Effector CD8-positive, alpha-beta T cell (primary cell): ENCODE data around the gene TTI1.

Source experiments
- DNase-seq: peaks from one replicate; lab custom pipeline; 2025; lab: John Stamatoyannopoulos, UW

TTI1 gene

DNA sequence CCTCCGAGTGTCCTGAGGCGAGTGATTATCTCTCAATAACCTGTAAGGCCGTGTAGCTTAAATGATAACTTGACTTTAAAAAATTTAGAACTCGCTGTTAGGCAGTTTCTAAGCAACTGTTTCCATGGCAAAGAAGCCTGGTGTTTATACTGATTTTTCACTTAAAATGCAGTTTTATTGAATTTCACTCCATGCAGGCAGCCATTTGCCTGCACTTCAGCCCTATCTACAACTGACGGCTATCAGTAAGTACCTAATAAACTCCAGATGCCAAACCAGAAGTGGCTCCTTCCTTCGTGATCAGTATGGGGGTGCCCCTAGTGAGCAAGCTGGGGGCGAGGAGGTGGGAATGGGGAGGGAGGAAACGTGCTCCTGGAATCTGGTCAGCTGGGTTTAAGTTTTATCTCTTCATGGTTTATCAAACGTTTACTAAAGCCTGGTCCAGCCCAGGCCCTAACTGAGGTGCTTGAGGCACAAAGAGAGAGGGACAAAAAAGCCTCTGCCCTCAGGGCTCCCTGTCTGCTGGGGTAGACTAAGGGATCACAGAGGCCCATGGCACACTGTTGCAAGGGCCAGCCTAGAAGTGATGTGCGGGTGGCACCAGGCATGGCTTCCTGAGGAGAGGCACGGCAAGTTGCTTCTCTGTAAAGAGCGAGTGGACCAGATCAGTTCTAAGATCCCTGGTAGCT, 45.5 kb downstream of the TTI1 start:
- no peak for DNase-seq

DNA sequence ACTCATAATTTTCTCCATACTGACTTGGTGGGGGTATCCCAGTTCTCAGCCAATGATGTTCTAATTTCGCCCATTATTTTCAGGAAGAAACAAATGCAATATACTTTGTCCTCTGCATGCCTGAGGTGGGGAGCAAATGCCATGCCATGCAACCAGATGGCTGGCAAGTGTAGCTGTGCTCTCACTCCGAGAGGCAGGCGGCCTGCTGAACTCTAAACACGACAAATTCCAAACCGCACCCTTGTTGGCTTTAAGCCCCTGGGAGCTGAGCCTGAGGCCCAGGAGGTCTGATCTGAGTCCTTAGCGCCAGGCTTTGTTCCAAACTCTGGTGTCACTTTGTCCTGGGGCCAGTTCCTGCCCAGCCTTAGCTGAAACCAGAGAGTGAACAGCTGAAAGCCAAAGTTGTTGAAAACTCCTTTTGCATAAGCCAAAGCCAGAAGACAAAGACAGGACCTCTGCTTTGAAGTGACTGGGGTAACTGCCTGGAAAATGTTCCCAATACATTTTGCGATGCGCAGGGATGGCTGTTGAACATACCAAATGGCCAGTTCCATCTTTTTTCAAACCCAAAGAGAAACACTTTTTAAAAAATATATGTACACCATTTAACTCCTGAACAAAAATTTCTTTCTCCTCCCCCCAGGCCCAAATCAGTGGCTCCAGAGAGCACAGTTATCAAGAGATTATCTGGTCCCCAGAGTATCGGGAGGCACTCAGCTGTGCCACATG, 46.2 kb downstream of the TTI1 start:
- no peak for DNase-seq

DNA sequence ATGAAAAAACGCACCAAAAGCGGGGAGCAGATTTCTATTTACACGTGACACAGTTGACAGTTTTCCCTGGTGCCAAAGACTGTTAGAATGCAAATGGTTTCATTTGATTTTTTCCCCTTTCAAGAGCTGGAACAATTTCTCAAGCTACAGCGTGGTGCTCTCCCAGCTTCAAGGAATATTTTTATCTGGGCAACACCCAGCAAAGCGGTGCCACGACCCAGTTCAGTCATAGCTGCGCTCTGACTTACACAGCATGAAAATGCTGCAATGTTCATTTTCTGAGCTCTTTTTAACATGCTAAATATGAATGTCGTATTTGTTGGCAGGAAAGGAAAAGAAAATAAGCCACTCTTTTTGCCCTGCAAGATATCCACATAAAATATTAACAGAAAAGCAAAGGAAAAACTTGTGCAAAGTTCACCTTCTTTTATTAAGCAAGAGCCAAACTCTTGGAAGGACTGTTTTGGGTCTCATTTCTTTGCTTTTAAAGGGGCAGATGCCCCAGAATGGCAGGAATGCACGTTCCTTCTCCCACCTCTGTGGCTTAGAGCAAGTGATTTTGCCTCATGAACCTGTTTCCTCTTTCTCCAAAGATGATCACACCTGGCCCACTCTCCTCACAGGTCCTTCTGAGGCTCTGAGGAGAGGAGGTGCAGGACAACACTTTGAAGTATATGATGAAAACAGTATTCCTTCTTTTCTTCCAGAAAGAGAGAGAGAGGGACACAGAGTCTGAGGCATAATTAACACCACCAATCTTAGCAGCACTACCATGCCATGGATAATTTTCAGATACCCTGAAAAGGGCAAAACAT, 47.0 kb downstream of the TTI1 start:
- DNase-seq: no peak

DNA sequence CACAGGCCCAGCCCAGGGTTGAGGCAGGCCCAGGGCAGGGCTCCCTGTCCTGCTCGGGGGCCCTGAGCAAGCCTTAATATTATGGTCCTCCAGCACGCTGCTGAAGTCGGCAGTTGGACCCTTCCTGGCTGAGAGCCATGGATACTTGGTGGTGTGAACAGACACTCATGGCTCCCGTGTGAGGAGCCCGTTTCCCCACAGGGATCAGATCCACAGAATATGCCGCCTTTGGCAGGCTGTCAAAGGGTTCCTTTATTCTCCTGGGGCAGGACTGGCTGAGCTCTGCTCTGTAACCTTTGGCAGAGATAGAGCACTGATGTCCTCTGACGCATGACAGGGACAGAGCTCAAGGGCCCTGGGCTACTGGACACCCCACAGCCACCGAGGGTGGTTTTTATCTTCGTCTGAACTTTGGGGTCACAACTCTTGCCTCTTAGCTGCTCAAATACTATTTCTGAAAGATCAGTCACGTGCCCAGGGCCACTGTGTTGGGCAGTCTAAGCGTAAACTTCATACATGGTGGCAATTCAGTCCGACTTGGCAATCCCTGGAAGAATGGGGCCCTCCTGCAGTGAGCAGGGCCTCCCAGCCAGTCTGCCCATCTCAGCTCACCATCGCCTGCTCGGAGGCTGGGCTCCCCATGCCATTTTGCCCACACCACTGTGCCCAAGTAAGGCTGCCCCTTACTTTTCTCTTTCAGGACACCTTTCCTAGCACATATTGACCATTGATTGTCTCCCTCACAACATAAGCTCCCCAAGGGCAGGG, 49.1 kb downstream of the TTI1 start:
- DNase-seq: no peak

DNA sequence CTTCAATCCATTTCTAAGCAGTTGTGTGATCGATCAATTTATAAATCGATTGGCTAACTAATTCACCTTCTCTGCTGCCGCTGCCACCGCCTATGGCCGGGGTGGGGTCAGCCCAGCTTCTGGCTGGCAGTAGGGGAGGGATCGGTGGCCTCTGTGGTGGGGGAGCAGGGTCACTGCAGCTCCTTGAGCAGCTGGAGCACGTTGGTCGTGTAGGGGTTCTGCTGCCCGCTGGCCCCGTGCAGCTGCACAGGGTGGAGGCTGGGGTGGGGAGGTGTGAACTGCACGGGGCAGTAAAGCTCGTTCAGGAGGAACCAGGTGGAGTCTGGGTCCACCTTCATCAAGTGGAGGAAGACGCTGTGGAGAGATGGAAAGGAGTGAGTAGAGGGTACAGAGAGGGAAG, 50.0 kb downstream of the TTI1 start:
- DNase-seq: no peak

DNA sequence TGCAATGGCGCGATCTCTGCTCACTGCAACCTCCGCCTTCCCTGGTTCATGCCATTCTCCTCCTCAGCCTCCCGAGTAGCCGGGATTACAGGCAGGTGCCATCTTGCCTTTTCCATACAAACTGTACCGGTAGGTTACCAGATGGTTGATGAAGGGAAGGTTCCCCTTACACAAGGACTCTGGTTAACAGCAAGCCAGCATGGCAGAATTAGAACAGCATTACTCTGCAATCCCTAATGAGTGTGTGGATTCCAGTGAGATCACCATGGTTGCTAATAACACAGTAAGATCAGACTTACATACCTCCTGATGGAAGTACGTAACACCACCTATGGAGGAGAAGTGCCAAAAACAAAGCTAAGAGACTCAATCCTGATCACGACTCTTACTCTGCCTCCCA, 51.7 kb downstream of the TTI1 start:
- no peak for DNase-seq

DNA sequence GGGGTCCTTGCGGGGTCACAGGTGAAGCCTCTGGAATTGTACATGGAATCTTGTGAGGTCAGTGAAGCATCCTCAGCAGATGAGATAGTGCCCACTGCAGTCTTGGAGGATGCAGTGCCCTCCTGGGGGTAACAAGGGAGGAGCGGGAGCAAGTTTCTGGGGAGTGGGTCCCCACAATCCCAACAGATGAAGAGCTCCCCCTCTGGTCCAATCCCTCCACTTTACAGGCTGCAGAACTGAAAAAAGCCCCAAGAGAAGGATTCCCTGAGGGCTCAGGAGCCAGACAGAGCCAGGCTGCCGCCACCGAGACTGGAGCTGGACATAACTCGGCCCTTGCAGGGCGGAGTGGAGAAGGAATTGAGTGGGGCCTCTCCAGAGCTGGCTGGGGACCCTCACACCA, 52.4 kb downstream of the TTI1 start:
- DNase-seq: no peak

DNA sequence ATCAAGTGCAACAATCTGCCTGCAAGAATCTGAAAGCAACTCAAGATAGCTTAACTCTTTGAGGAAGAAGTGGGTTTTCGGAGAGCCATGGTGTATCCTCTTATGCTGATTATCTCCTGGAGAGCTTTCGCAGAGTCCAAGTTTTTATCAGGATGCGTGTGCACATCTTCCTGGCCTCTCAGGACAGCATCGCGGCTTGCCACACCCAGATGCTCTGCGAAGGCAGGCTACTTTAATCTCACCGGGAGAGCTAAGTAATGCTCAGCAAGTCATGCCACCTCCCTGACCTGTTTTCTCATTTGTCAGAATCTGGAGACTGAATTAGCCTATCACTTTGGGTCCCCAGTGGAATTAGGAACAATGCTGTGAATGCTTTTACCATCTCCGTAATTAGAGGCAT, 52.9 kb downstream of the TTI1 start:
- no peak for DNase-seq

DNA sequence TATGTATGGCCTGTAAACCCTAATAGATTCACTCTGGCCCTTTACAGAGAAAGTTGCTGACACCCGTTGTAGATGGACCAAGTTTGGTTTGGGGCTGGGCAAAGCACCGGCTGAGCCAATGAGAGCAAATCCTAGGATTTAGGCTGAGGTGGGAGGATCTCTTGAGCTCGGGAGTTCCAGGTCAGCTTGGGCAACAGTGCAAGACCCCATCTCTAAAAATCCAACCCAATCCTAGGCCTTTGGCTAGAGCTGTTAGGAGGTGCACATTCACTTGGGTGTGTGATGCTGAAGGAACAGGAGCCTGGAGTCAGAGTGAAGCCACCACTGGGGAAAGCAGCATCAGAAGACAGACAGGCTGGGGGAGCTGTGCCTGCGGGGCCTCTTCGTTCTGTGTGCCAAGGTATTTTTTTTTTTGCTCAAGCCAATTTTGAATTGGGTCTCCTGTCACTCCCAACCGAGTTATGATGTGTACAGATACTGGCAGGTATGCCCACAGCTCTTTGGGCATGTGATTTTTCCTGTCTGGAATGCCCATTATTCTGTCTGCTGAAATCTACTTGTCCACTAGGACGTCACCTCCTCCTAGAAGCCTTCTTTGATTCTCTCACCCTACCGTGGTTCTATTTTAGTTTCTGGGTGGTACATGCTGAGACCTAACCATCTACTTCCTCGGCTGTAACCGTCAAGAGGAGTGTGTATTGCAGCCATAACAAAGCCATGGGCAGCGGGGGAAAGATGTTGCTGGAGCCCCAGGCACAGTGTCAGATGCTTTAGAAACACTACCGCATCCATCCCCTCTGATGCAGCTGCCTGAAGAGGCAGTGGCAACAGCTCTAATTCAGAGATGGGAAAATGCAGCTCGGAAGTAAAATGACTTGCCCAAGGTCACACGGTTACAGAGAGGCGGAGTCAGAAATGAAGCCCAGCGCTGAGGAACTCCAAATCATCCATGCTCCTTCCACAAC, 54.0 kb downstream of the TTI1 start:
- no peak for DNase-seq

DNA sequence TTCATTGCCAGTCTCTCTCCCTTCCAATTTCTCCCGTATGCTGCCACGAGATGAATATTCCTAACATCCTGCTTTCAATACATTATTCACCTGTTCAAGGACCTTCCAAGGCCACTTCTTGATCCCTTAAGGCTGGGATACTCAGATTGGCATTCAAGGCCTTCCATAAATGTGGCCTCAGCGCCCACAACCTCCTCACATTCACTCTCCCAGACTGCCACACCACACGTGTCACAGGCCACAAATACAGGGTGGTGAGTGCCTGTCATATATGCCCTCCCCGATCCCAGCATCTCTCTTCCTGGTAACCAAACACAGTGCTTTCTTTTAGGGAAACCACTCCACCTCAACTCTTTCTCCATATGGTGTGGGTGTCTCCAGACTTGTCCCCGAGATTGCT, 55.5 kb downstream of the TTI1 start:
- no peak for DNase-seq

DNA sequence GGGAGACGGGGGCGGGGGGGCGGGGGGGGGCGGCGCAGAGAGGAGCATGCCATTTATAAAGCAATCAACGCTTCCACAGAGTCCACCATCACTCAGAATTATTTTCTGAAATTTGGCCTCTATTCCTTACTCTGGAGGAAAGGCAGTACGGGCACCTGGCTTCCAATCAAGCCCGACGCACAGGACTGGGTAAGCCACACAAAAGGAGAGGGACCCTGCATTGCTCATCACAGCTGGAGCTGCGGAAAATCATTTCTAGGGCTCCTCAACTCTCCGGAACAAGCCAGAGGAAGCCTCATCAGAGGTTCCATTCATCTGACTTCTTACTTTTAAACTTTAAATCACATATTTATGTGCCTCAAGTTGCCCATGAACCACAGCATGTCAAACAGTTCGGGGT, 55.9 kb downstream of the TTI1 start:
- no peak for DNase-seq

DNA sequence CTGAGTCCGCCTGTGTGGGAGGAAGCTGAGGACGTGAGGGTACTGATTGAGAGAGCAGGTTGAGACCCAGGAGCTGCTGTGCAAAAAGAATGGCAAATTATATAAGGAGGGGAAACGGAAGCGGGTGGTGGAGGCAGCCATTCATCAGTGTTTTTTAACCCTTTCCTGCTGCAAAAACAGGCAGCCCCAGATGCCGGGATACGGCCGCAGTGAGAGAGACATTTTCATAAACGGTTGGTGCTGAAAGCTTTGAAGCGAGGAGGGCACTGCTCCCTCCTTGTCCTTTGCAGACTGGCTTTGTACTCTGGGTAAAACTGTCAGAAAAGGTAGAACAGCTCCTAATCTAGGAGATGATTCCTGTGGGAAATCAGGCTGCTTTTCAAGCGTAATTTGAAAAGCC, 56.4 kb downstream of the TTI1 start:
- DNase-seq: no peak

DNA sequence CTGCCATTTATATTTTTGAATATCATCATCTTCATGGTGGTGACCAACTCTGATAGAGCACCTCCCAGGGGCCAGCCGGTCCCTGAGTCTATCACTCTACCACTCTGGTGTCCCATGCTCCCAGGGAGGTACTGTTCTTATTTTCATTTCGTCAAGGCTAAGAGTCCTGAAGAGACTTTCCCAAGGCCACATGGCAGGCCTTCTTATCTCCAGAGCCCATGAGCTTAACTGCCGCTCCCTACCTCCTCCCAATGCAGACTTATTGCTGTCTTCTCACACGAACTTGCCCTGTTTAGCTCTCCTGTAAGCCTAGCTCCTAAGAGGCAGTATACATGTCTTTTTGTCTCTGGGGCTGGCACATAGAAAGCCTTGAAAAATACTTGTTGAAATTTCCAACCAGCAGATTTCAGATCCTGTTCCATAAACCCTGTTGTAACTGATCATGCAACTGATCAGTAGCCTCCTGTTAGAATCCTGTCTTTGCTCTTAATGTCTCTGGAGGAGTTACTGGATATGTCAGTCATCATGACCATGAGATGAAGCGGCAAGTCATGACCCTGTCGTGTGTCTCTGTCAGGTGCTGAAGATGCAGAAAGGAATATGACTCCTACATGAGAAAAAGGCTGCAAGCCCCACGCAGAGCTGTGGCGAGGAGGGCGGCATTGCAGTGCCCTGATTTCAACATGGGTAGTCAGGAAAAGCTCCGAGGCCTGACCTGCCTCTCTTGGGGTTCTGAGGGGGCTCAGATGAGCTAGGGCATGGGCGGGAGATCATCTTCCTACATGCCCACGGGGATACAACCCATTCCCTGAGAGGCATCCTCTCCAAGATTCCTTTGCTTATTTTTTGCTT, 60.0 kb downstream of the TTI1 start:
- DNase-seq: no peak

DNA sequence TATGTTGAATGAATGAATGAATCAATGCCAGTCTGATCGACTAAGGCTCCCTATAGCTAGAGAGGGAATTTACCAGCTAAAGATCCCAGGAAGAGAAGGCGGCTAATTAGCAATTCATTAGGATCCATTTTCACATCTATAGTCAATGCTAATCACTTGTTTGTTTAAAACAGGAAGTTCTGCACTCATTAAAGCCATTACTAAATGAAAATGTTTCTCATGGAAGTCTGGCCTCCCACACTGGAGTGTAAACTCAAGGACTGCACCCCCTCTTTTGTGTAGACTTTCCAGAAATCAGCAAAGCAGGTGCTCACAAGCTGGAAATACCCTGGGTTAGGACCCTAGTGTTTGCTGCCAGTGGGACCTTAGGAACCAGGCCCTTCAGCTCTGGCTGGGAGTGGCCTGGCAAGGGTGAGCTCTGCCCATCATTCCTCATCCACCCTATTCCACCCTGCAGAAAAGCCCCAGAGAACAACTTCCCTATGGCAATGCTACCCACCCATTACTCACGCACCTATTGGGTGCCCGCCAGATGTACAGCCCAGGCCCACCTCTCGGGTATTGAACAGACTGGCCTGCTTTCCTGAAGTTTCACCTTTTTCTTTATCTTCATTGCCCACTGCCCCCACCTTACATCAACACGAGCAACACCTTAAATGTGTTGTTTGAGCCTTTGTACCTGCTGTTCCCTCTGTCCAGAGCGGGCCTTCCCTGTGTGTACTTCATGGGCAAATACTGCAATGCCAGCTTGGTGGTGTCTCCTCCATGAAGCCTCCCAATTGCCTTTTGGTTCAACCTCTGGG, 60.8 kb downstream of the TTI1 start:
- no peak for DNase-seq

DNA sequence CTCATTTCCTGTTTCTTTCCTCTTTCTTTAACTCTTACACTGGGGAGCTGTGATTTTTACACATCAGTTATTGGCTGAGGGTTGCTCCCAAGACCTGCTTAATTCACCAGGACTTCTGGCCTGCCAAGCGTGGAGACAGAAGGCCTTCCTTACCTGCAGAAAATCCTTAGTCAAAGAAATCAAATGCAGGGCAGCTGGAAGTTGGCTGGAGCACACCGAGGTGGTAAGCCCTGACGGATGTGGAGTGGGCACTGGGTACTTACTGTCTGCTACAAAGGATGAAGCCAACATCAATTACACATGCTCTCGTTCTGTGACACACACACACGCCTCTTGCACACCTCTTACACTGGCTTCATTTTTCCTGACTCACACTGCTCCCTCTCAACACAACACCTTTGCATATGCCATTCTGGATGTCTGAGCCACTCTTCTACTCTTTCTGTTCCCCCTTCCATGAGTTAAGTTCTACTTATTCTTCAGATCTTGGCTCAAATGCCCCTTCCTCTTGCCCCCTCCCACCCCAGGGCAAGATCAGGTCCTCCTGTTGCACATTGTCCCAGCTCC, 61.6 kb downstream of the TTI1 start:
- no peak for DNase-seq

DNA sequence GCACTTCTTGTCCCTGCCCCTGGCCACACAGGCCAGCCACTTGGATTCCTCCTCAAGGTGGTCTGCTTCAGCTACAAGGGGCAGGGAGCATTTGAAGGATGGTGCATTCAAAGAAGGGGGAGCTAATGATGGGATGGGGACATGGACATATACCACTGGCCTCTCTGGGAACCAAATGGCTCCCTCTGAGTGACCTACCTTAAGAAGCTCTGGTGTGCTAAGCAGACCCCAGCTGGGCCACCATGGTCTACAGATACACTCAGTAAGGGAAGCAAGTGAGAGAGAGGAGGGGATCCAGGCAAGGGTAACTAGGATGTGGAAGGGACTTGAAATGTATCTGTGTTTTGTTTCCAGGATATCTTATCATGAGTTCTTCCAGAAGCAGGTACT, 62.4 kb downstream of the TTI1 start:
- no peak for DNase-seq

DNA sequence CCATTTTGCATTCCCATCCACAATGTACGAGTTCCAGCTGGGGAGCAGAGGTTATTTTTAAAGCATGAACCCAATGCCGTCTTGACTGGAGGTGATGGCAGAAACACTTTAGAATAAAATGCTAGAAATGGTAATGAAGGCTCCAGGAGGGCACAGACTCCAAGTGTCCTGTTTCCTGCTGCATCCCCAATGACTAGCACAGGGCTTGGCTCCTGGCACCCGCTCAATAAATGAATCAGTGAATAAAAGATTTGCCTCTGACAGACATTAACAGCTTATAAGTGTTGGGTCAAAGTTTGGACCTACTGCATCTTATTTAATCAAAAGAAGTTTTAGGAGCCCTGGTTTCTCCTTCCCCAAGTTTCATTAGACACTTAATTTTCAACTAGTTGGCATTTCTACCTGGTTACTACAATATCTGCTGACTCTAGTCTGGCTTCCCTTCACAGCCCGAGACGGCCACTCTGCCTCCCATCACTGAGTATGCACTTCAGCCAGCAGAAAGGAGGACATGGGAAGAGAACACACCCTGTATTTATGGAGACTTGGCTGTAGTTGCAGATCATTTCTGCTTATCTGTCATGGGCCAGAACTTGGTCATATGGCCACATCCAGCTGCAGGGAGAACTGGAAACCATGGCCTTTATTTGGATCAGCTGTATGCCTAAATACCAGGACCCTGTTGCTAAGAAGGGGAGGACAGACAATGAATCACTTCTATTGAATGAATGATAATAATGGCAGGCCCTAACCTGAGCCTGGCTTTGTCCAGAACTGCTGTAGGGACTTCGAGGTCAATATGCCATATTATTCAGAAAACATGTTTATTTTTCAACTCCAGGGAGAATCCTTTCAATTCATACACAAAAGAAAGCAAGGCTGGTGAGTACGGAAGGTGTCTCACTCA, 63.1 kb downstream of the TTI1 start:
- DNase-seq: no peak
